ENCODE measurements around the gene RAD21L1.

The RAD21L1 gene

GRCh38 chr20:1225783-1226654 is at the start of gene RAD21L1:
Gene RAD21L1 (plus strand): TSS chr20:1226044. CDS start chr20:1228454, 2,410 bp downstream.
- peak within 1 kb of the TSS; percentile 67 for H3K4me3 ChIP-seq (ENCODE audit: low read depth, low read length)
- POLR2A ChIA-PET, result interaction anchor here (0.6 kb wide), 1 partner anchor 11 kb away, joined by 3 read pairs; no protein-coding TSS in a partner anchor
- DNase-seq (ENCODE audit: low read depth, low spot score), result no peak
- CTCF ChIA-PET, result interaction anchor here (0.9 to 1.6 kb wide), 3 partner anchors 16 to 241 kb away, joined by 3 to 4 read pairs (median 4); partner anchors contain the start of gene NSFL1C
- no peak for TF ChIP-seq CTCF (IDR thresholded peaks at IDR 0.05; ENCODE audit: insufficient read depth, low read length, missing control alignments)

DNA sequence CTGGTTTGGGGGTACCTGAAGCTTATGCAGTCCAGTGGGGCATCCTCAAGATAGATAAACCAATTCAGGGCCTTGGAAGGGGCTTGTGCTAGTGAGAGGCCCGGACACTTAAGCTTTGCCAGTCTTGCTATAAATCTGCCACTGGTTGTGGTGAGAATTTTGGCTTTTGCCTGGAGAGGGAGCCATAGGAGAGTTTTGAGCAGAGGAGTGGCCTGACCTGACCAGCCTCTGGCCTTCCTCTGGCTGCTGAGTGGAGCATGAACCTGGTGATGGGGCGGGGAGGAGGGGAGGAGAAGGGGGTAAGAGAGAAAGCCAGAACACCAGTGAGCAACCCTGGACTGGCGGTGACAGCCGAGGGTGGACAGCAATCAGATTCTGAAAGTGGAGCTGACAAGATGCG is 48.2 kb upstream of the RAD21L1 start:
- DNase-seq (ENCODE audit: low read depth, low spot score), result no peak
- ChIA-PET CTCF (interaction anchor here (0.9 to 3.3 kb wide), 3 partner anchors 10 to 259 kb away, joined by 3 to 9 read pairs (median 6); no protein-coding TSS in a partner anchor), POLR2A (no interaction called here)
- TF ChIP-seq CTCF (IDR thresholded peaks at IDR 0.05; ENCODE audit: insufficient read depth, low read length, missing control alignments), result no peak
- no peak overlapping the region for H3K4me3 ChIP-seq (ENCODE audit: low read depth, low read length)

DNA sequence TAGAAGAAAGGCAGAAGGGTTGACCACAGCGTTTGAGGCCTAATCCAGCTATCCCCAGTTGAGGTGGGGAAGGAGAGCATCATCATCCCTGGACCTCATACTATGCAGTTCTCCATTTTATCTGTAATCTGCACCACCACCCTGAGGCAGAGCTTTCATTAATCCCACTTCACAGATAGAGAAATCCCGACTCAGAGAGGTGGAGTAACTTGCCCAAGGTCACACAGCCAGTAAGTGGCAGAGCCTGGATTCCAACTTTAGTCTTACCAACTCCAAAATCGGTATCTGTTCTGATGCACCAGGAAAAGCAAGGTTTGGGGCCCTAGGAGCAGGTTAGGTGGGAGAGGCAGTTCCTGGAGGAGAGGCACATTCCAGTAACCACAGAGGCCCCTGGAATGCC is 47.7 kb upstream of the RAD21L1 start:
- ChIA-PET POLR2A (no interaction called here), CTCF (interaction anchor here (0.5 to 3.3 kb wide), 4 partner anchors 10 to 1278 kb away, joined by 3 to 9 read pairs (median 5); no protein-coding TSS in a partner anchor)
- TF ChIP-seq CTCF (IDR thresholded peaks at IDR 0.05; ENCODE audit: insufficient read depth, low read length, missing control alignments), result no peak
- no peak for DNase-seq (ENCODE audit: low read depth, low spot score)
- H3K4me3 ChIP-seq (ENCODE audit: low read depth, low read length), result no peak overlapping the region

DNA sequence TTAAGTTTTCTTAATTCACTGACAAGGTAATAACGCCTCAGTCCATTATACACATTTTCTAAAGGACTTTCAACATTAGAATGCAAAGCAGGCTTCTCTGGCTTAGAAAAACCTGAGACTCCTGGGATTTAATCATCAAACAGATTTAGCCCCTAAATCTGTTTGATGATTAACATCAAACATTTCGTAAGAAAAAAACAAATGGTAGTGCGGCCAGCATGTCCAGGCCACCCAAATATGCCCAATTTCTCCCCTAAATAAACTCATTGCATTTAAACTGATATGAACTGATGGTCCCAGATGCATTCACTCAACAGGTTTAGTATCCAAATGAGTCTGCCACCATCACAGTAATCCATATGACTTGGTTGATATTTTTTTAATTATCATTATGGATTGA is 47.2 kb upstream of the RAD21L1 start:
- no peak overlapping the region for H3K4me3 ChIP-seq (ENCODE audit: low read depth, low read length)
- ChIA-PET POLR2A (no interaction called here), CTCF (interaction anchor here (0.5 to 3.3 kb wide), 2 partner anchors 9 to 1277 kb away, joined by 4 to 9 read pairs; no protein-coding TSS in a partner anchor)
- no peak for TF ChIP-seq CTCF (IDR thresholded peaks at IDR 0.05; ENCODE audit: insufficient read depth, low read length, missing control alignments)
- DNase-seq (ENCODE audit: low read depth, low spot score), result no peak

DNA sequence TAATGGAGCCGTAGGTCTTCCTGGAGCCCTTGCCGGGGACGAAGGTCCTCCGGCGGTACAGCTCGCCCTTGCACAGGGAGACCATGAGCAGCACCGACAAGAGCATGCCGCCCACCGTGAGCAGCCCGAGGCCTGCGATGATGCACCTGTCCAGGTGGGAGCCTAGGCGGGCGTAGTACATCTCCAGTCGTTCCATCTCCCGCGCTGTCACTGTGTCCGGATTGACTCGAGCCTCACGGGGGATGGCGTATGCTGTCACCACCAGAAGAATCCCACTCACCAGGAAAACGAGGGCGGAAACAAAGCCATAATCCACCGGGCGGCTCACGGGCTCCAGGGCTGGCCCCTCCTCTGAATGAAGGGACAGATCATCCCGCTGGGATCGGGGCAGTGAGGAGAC is 44.9 kb upstream of the RAD21L1 start:
- DNase-seq (ENCODE audit: low read depth, low spot score), result no peak
- POLR2A ChIA-PET, result no interaction called here
- no peak overlapping the region for H3K4me3 ChIP-seq (ENCODE audit: low read depth, low read length)
- CTCF ChIA-PET, result interaction anchor here (1.0 kb wide), 1 partner anchor 131 kb away, joined by 3 read pairs; no protein-coding TSS in a partner anchor
- no peak for TF ChIP-seq CTCF (IDR thresholded peaks at IDR 0.05; ENCODE audit: insufficient read depth, low read length, missing control alignments)

GRCh38 chr20:1182106-1182505 is 43.7 kb upstream of the RAD21L1 start:
- ChIA-PET CTCF (interaction anchor here (0.7 to 0.9 kb wide), 2 partner anchors 28 to 31 kb away, joined by 3 read pairs; no protein-coding TSS in a partner anchor), POLR2A (no interaction called here)
- no peak overlapping the region for H3K4me3 ChIP-seq (ENCODE audit: low read depth, low read length)
- DNase-seq (ENCODE audit: low read depth, low spot score), result no peak
- TF ChIP-seq CTCF (IDR thresholded peaks at IDR 0.05; ENCODE audit: insufficient read depth, low read length, missing control alignments), result no peak

All from AG04449 (cell line).